Loucy (cell line): ENCODE results near the gene CYBA.

Experiments
- H2AFZ ChIP-seq: fragments of 200-600 bp; sonication (generic); 2 replicates; pipeline ENCODE4 v1.6.0; 2016; ENCODE audit warnings: antibody characterized with exemption, mild to moderate bottlenecking, low read length, moderate library complexity
- H3F3A ChIP-seq: fragments of 200-600 bp; 2 replicates; pipeline ENCODE4 v1.6.0; 2016; ENCODE audit warnings: antibody characterized with exemption, low read depth, mild to moderate bottlenecking
- H3K27me3 ChIP-seq: fragments of 200-600 bp; sonication (generic); 2 replicates; pipeline ENCODE4 v1.6.1; 2014; ENCODE audit warnings: low read length, mild to moderate bottlenecking; ENCODE audit not compliant: insufficient read depth, poor library complexity, severe bottlenecking
- H3K36me3 ChIP-seq: fragments of 200-600 bp; sonication (generic); 2 replicates; pipeline ENCODE4 v1.6.1; 2016; ENCODE audit warnings: low read length; ENCODE audit not compliant: insufficient read depth
- H3K4me1 ChIP-seq: fragments of 200-600 bp; sonication (generic); 2 replicates; pipeline ENCODE4 v1.5.1; 2014; ENCODE audit warnings: low read length, mild to moderate bottlenecking; ENCODE audit not compliant: insufficient read depth, poor library complexity, severe bottlenecking
- H3K4me2 ChIP-seq: fragments of 200-600 bp; sonication (generic); 2 replicates; pipeline ENCODE4 v1.6.0; 2014; ENCODE audit warnings: antibody characterized with exemption, low read length, low read depth, mild to moderate bottlenecking; ENCODE audit not compliant: poor library complexity, severe bottlenecking
- H3K4me3 ChIP-seq: fragments of 200-600 bp; sonication (generic); 2 replicates; pipeline ENCODE4 v1.5.1; 2014; ENCODE audit warnings: low read length, mild to moderate bottlenecking, mixed read lengths; ENCODE audit not compliant: poor library complexity, severe bottlenecking
- H3K79me2 ChIP-seq: fragments of 200-600 bp; sonication (generic); 2 replicates; pipeline ENCODE4 v1.6.1; 2014; ENCODE audit warnings: low read length; ENCODE audit not compliant: insufficient read depth
- H3K9ac ChIP-seq: fragments of 200-600 bp; sonication (generic); 2 replicates; pipeline ENCODE4 v1.6.0; 2014; ENCODE audit warnings: mild to moderate bottlenecking, low read depth, low read length, moderate library complexity; ENCODE audit not compliant: poor library complexity, severe bottlenecking
- H3K9me2 ChIP-seq: fragments of 200-600 bp; sonication (generic); replicated peaks from 2 replicates; pipeline ENCODE4 v1.6.1; 2016; ENCODE audit warnings: low read depth, low read length, mixed read lengths
- H3K9me3 ChIP-seq: fragments of 200-600 bp; sonication (generic); 2 replicates; pipeline ENCODE4 v1.6.1; 2014; ENCODE audit warnings: mild to moderate bottlenecking, antibody characterized with exemption, low read length, low read depth; ENCODE audit not compliant: insufficient read depth
- H4K20me1 ChIP-seq: fragments of 200-600 bp; sonication (generic); 2 replicates; pipeline ENCODE4 v1.6.0; 2014; ENCODE audit warnings: antibody characterized with exemption, low read length, mild to moderate bottlenecking; ENCODE audit not compliant: insufficient read depth, poor library complexity, severe bottlenecking
- EZH2phosphoT487 ChIP-seq: fragments of 200-600 bp; IDR thresholded peaks from 2 replicates; pipeline ENCODE4 v1.6.1; 2018; ENCODE audit warnings: antibody characterized with exemption, mild to moderate bottlenecking, moderate library complexity, borderline replicate concordance
- TF ChIP-seq, protein P1 (sequence below): fragments of 200-600 bp; sonication (generic); conservative IDR thresholded peaks from 2 replicates; pipeline ENCODE4 v1.5.1; 2014; ENCODE audit warnings: mild to moderate bottlenecking, antibody characterized with exemption, low read length

CYBA gene

GRCh38 chr16:88642881-88643643 lies 7.8 kb downstream of the CYBA start:
- Histone ChIP-seq H3K9me3 (no peaks in the 10 kb centered on the region), H3K79me2 (peaks cover 3% of the 10 kb centered on the region; the same call in 1 of the 2 replicates), H3K36me3 (no peaks in the 10 kb centered on the region), H3K4me3 (no peak overlapping the region), H4K20me1 (no peaks in the 10 kb centered on the region), H3K4me2 (no peak overlapping the region), H3K27me3 (no peaks in the 10 kb centered on the region), H3F3A (no peaks in the 10 kb centered on the region), H3K9ac (no peak overlapping the region), H3K9me2 (no peaks in the 10 kb centered on the region), H2AFZ (no peak overlapping the region), H3K4me1 (no peaks in the 10 kb centered on the region)
- TF ChIP-seq, protein P1, sequence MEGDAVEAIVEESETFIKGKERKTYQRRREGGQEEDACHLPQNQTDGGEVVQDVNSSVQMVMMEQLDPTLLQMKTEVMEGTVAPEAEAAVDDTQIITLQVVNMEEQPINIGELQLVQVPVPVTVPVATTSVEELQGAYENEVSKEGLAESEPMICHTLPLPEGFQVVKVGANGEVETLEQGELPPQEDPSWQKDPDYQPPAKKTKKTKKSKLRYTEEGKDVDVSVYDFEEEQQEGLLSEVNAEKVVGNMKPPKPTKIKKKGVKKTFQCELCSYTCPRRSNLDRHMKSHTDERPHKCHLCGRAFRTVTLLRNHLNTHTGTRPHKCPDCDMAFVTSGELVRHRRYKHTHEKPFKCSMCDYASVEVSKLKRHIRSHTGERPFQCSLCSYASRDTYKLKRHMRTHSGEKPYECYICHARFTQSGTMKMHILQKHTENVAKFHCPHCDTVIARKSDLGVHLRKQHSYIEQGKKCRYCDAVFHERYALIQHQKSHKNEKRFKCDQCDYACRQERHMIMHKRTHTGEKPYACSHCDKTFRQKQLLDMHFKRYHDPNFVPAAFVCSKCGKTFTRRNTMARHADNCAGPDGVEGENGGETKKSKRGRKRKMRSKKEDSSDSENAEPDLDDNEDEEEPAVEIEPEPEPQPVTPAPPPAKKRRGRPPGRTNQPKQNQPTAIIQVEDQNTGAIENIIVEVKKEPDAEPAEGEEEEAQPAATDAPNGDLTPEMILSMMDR: no peak
- TF ChIP-seq EZH2phosphoT487: no peak

GRCh38 chr16:88640498-88641247 lies 10.2 kb downstream of the CYBA start:
- Histone ChIP-seq H4K20me1 (no peaks in the 10 kb centered on the region), H3K4me2 (no peak overlapping the region), H3K79me2 (no peaks in the 10 kb centered on the region), H3K27me3 (no peaks in the 10 kb centered on the region), H3K4me1 (no peaks in the 10 kb centered on the region), H3F3A (no peaks in the 10 kb centered on the region), H3K9me2 (no peaks in the 10 kb centered on the region), H3K4me3 (no peak overlapping the region), H3K9ac (no peak overlapping the region), H3K36me3 (no peaks in the 10 kb centered on the region), H3K9me3 (no peaks in the 10 kb centered on the region), H2AFZ (no peak overlapping the region)
- TF ChIP-seq, protein P1: no peak
- TF ChIP-seq EZH2phosphoT487: no peak

GRCh38 chr16:88640039-88640495 lies 10.8 kb downstream of the CYBA start:
- no peak overlapping the region for H2AFZ ChIP-seq
- no peaks in the 10 kb centered on the region for H4K20me1 ChIP-seq
- no peak overlapping the region for H3K4me2 ChIP-seq
- H3K9me3 ChIP-seq: no peaks in the 10 kb centered on the region
- no peak overlapping the region for H3K4me3 ChIP-seq
- no peaks in the 10 kb centered on the region for H3K27me3 ChIP-seq
- no peaks in the 10 kb centered on the region for H3F3A ChIP-seq
- no peak overlapping the region for H3K9ac ChIP-seq
- no peaks in the 10 kb centered on the region for H3K4me1 ChIP-seq
- H3K79me2 ChIP-seq: no peaks in the 10 kb centered on the region
- TF ChIP-seq, protein P1: no peak
- TF ChIP-seq EZH2phosphoT487: no peak
- H3K36me3 ChIP-seq: no peaks in the 10 kb centered on the region
- H3K9me2 ChIP-seq: no peaks in the 10 kb centered on the region
